ENCODE data around the gene TSPAN17.
"Not testable (repeated sequence)": the region's sequence is repeated elsewhere in the genome, so short reads cannot be mapped to it uniquely, and the experiment has no call there.

Gene TSPAN17

GRCh38 chr5:176680226-176680563 lies 32.9 kb downstream of the TSPAN17 start:
- DNase-seq (ENCODE audit: low spot score), result no peak

GRCh38 chr5:176682016-176682531 lies 34.8 kb downstream of the TSPAN17 start:
- no peak for DNase-seq (ENCODE audit: low spot score)

GRCh38 chr5:176685010-176685409 lies 37.7 kb downstream of the TSPAN17 start:
- no peak for DNase-seq (ENCODE audit: low spot score)

GRCh38 chr5:176687247-176687646 lies 40.0 kb downstream of the TSPAN17 start:
- DNase-seq (ENCODE audit: low spot score), result no peak

- no peak for DNase-seq (ENCODE audit: low spot score)
These were observed 40.6 kb downstream of the TSPAN17 start for GRCh38 chr5:176687881-176688280.

GRCh38 chr5:176690911-176691310 lies 43.6 kb downstream of the TSPAN17 start:
- no peak for DNase-seq (ENCODE audit: low spot score)

- DNase-seq (ENCODE audit: low spot score), result no peak
These were observed 44.2 kb downstream of the TSPAN17 start for GRCh38 chr5:176691524-176691923.

- no peak for DNase-seq (ENCODE audit: low spot score)
These were observed 45.0 kb downstream of the TSPAN17 start for GRCh38 chr5:176692326-176692725.

- DNase-seq (ENCODE audit: low spot score), result no peak
These were observed 45.7 kb downstream of the TSPAN17 start for GRCh38 chr5:176692839-176693476.

- DNase-seq (ENCODE audit: low spot score), result no peak
These were observed 46.2 kb downstream of the TSPAN17 start for GRCh38 chr5:176693477-176693851.

GRCh38 chr5:176694146-176694545 lies 46.9 kb downstream of the TSPAN17 start:
- no peak for DNase-seq (ENCODE audit: low spot score)

GRCh38 chr5:176694631-176695030 lies 47.3 kb downstream of the TSPAN17 start:
- DNase-seq (ENCODE audit: low spot score), result no peak

- DNase-seq (ENCODE audit: low spot score), result no peak
These were observed 47.8 kb downstream of the TSPAN17 start for GRCh38 chr5:176695073-176695472.

- no peak for DNase-seq (ENCODE audit: low spot score)
These were observed 50.1 kb downstream of the TSPAN17 start for GRCh38 chr5:176697267-176697933.

GRCh38 chr5:176697934-176698538 lies 50.8 kb downstream of the TSPAN17 start:
- no peak for DNase-seq (ENCODE audit: low spot score)

- not testable (repeated sequence) for DNase-seq (ENCODE audit: low spot score)
These were observed 52.2 kb downstream of the TSPAN17 start for GRCh38 chr5:176699446-176699845.

- DNase-seq (ENCODE audit: low spot score), result no peak
These were observed 53.1 kb downstream of the TSPAN17 start for GRCh38 chr5:176700239-176700847.

- no peak for DNase-seq (ENCODE audit: low spot score)
These were observed 55.7 kb downstream of the TSPAN17 start for GRCh38 chr5:176702671-176703641.

GRCh38 chr5:176703857-176704256 lies 56.6 kb downstream of the TSPAN17 start:
- DNase-seq (ENCODE audit: low spot score), result no peak

- no peak for DNase-seq (ENCODE audit: low spot score)
These were observed 57.1 kb downstream of the TSPAN17 start for GRCh38 chr5:176704355-176704754.

GRCh38 chr5:176704817-176705216 lies 57.5 kb downstream of the TSPAN17 start:
- no peak for DNase-seq (ENCODE audit: low spot score)

All from CD4-positive, alpha-beta T cell treated with Interleukin-2 at 100 ng/mL for 4 hours (primary cell).